ENCODE measurements around the gene AHCYL2.

Gene AHCYL2

DNA sequence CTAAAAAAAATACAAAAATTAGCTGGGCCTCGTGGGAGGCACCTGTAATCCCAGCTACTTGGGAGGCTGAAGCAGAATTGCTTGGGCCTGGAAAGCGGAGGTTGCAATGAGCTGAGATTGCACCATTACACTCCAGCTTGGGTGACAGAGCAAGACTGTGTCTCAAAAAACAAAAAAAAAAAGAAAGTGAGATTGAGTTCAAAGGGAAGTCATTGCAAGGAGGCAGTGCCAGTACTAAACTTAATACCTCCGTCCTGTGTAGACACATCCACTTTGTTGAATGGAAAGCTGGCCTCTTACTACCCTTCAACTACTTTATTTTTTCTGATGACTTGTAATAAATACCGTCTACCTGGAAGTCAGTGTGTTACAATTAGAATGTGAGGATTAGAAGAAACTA lies 31.0 kb downstream of the AHCYL2 start:
- TF ChIP-seq TAF1 (IDR thresholded peaks at IDR 0.05; ENCODE audit: borderline replicate concordance, insufficient read depth, low read length) (no peak), POLR2AphosphoS5 (IDR thresholded peaks at IDR 0.05; ENCODE audit: low read depth, low read length) (no peak), FOXP2 (optimal IDR thresholded peaks at IDR 0.05; ENCODE audit: borderline replicate concordance, extremely low read depth, extremely low read length, insufficient read depth) (no peak), SIN3A (IDR thresholded peaks at IDR 0.05; ENCODE audit: borderline replicate concordance, insufficient read depth, low read length) (no peak)
- TF ChIP-seq, protein P1, sequence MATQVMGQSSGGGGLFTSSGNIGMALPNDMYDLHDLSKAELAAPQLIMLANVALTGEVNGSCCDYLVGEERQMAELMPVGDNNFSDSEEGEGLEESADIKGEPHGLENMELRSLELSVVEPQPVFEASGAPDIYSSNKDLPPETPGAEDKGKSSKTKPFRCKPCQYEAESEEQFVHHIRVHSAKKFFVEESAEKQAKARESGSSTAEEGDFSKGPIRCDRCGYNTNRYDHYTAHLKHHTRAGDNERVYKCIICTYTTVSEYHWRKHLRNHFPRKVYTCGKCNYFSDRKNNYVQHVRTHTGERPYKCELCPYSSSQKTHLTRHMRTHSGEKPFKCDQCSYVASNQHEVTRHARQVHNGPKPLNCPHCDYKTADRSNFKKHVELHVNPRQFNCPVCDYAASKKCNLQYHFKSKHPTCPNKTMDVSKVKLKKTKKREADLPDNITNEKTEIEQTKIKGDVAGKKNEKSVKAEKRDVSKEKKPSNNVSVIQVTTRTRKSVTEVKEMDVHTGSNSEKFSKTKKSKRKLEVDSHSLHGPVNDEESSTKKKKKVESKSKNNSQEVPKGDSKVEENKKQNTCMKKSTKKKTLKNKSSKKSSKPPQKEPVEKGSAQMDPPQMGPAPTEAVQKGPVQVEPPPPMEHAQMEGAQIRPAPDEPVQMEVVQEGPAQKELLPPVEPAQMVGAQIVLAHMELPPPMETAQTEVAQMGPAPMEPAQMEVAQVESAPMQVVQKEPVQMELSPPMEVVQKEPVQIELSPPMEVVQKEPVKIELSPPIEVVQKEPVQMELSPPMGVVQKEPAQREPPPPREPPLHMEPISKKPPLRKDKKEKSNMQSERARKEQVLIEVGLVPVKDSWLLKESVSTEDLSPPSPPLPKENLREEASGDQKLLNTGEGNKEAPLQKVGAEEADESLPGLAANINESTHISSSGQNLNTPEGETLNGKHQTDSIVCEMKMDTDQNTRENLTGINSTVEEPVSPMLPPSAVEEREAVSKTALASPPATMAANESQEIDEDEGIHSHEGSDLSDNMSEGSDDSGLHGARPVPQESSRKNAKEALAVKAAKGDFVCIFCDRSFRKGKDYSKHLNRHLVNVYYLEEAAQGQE (IDR thresholded peaks at IDR 0.05; ENCODE audit: insufficient read depth in 1 of 2, low read depth in 2 of 2, low read length in 2 of 2), result no peak

GRCh38 chr7:129256221-129256620 lies 31.4 kb downstream of the AHCYL2 start:
- TF ChIP-seq POLR2AphosphoS5 (IDR thresholded peaks at IDR 0.05; ENCODE audit: low read depth, low read length) (no peak), SIN3A (IDR thresholded peaks at IDR 0.05; ENCODE audit: borderline replicate concordance, insufficient read depth, low read length) (no peak), FOXP2 (optimal IDR thresholded peaks at IDR 0.05; ENCODE audit: borderline replicate concordance, extremely low read depth, extremely low read length, insufficient read depth) (no peak), TAF1 (IDR thresholded peaks at IDR 0.05; ENCODE audit: borderline replicate concordance, insufficient read depth, low read length) (no peak)
- TF ChIP-seq, protein P1 (IDR thresholded peaks at IDR 0.05; ENCODE audit: insufficient read depth in 1 of 2, low read depth in 2 of 2, low read length in 2 of 2), result no peak

- TF ChIP-seq TAF1 (IDR thresholded peaks at IDR 0.05; ENCODE audit: borderline replicate concordance, insufficient read depth, low read length) (no peak), SIN3A (IDR thresholded peaks at IDR 0.05; ENCODE audit: borderline replicate concordance, insufficient read depth, low read length) (no peak), FOXP2 (optimal IDR thresholded peaks at IDR 0.05; ENCODE audit: borderline replicate concordance, extremely low read depth, extremely low read length, insufficient read depth) (no peak), POLR2AphosphoS5 (IDR thresholded peaks at IDR 0.05; ENCODE audit: low read depth, low read length) (no peak)
- TF ChIP-seq, protein P1 (IDR thresholded peaks at IDR 0.05; ENCODE audit: insufficient read depth in 1 of 2, low read depth in 2 of 2, low read length in 2 of 2), result no peak
Observed at GRCh38 chr7:129257168-129257567, 32.3 kb downstream of the AHCYL2 start.

DNA sequence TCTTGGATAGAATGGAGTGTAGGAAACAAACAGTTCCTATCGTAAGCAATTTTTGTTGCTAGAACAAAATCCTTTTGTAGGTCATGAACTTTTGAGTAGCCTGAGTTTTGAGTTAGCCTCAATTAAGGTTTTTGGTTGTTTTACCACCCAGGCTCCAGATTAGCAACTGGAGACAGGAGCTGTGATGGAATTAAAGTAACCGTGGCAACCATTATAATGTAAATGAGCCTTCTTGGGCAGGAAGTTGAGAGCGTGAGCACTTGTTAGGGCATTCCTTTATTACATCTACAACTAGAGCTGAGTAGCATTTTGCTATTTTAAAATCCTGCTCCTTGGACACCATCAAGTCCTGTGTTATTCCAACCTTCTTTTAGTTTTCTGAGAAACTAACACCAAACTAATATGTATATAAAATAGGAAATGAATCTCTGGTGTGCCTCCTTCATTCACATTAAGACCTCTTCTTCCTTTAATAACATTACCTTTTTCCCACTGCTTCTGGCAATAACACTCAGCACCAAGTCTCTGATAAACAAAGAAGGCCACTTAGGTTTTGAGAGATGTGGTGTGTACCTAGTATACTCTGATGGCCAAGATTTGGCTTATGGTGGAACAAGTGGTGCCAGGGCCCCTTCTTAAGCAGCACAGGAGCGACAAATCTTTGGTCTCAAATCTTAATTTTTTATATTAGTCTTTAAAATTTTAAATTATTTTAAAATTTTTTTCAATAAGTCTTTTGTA lies 34.0 kb downstream of the AHCYL2 start:
- TF ChIP-seq, protein P1 (IDR thresholded peaks at IDR 0.05; ENCODE audit: insufficient read depth in 1 of 2, low read depth in 2 of 2, low read length in 2 of 2), result no peak
- TF ChIP-seq POLR2AphosphoS5 (IDR thresholded peaks at IDR 0.05; ENCODE audit: low read depth, low read length), result no peak
- no peak for TF ChIP-seq FOXP2 (optimal IDR thresholded peaks at IDR 0.05; ENCODE audit: borderline replicate concordance, extremely low read depth, extremely low read length, insufficient read depth)
- TF ChIP-seq TAF1 (IDR thresholded peaks at IDR 0.05; ENCODE audit: borderline replicate concordance, insufficient read depth, low read length), result no peak
- TF ChIP-seq SIN3A (IDR thresholded peaks at IDR 0.05; ENCODE audit: borderline replicate concordance, insufficient read depth, low read length), result no peak

Data from PFSK-1 (cell line).